GM18907 (cell line): ENCODE results near the gene RIIAD1.

Experiments
- ATAC-seq: cut with Tn5 transposase; IDR thresholded peaks from one replicate; pipeline ENCODE4 v1.9.1; 2021; ENCODE audit warnings: mild to moderate bottlenecking, moderate library complexity; ENCODE audit not compliant: unreplicated experiment

Gene RIIAD1

GRCh38 chr1:151710187-151710840 is 11.0 kb upstream of the RIIAD1 start:
- ATAC-seq, result no peak

DNA sequence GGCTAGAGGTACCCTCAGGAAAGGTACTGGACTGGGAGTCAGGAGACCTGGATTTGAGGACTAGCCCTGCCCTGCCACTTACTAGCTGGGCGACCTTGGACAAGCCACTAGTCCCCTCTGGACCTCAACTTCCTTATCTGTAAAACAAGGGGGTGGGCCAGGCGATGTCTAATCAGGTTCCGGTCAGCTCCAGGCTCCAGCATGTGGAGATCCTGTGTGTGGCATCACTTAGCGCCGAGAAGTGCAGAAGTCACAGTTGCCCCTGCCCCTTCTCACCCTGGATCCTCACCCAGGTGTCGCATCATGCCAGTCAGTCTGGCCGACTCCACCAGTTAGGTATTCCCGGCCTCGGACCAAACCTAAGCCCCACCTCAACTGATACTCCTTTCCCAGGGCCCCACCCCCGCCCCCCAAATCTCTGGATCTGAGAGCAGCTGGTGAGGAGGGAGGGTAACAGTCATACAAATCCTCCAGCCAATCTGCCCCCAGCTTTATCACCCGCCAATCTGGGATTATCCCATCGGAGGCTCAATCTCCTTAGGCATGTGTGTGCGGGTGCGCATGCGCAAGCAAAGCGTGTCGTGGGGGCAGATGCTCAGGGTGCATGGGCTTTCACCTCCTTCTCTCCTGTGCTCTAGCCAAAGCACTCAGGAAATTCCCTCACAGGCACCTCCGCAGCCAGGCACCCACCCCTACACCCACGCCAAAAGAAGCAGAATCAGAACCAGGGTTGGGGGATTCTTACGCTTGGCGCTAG is 10.1 kb upstream of the RIIAD1 start:
- no peak for ATAC-seq

DNA sequence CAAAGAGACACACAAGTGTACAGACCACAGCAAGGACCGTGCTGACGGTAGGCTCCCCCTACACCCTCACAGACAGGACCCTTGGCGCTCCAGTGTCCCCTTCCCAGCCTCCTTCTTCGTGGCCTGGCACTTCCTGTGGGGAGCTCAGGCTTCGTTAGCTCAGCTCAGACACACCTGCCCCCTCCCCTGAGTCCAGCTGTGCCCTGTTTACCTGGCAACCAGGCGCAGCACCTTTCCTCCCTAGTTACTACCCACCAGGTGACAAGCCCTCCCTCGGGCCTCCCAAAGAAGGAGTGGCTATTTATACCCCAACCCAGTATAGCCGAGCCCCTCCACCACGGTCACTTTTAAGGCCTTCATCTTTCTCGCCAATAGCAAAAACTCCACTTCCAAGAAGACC is 9.4 kb upstream of the RIIAD1 start:
- ATAC-seq, result no peak

DNA sequence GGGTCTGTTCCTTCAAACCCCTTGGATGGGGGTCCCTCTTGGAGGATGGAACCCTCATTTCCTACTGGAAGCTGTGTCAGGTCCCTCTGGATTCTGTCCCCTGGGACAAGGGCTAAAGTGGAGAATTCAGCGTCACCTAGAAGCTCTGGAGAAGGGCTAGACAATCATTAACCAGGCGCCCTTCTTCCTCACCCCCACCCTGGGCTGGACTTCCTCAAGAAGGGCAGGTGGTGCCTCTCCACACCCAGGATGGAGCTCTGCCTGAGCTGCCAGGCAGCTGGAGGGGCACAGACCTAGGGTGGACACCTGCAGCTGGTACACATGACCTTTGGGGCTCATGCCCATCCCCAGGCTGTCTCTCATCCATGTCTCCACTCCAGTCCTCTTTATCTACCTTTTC is 8.3 kb upstream of the RIIAD1 start:
- no peak for ATAC-seq

GRCh38 chr1:151713874-151714273 is 7.4 kb upstream of the RIIAD1 start:
- no peak for ATAC-seq

DNA sequence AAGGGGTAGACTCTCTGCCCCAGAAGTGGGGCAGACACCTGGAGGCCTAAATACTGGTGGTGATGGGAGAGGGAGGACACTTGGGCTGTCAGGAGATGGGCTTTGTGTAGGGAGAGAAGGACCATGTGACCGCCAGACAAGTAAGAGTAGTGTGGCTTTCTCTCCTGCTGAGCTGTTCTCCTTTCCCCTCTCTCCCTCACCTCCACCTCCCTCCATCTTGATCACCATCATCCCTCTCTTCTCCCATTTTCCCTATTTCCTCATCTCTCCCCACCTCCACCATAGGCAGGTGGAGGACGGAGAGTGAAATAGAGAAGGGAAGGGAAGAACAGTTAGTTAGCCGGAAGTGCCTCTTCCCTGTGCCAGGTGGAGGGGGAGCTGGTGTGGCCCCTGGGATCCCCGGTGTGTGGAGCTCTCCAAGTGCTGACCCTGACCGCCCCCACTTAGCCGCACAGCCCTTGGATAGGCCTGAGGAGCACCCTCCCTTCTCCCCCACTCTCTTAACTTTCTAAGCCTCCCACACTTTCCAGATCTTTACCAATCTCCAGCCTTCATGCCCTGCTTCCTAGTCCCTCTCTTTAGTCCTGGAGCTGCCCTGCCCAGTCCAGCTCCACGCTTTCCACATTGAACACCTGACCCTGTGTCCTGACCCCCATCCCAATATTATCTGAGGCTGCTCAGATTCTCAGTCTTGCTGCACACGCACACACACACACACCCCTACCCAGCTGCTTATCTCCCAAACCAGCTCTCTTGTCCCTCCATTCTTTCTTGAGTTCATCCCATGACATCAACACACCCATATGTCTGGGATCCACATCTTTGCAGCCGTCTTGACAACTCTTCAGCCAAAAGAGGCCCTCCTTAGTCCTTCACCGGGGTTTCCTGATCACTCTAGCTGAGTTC is 6.2 kb upstream of the RIIAD1 start:
- no peak for ATAC-seq

DNA sequence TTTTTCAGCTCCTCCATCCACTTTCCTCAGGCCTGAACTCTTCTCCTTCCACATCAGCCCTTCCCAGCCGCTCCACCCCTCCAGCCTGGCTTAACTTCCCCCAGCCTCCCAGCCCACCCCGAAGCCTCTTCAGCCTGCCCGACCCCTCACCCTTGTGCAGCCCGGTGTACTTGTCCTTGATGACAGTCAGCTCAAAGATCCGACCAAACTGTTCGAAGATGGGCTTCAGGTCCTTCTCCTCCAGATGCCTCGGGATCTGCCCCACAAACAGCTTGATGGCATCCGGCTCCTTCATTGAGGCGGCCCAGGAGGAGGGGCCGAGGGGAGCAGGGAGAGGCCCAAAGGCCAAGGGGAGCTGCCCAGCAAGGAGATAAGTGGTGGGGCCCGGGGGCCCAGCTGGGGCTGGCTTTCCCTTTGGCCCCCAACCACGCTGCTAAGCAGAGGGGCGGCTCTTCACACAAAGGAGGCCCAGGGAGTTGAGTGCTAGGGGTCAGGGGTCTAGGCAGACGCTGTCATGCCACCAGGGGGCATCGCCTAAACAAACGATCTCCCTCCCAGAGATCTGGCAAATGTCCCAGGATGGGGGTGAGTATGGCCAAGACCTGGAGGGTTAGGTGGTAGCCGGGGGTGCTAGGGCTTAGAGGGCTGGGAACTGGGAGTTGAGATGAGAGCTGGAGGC is 5.5 kb upstream of the RIIAD1 start:
- no peak for ATAC-seq

DNA sequence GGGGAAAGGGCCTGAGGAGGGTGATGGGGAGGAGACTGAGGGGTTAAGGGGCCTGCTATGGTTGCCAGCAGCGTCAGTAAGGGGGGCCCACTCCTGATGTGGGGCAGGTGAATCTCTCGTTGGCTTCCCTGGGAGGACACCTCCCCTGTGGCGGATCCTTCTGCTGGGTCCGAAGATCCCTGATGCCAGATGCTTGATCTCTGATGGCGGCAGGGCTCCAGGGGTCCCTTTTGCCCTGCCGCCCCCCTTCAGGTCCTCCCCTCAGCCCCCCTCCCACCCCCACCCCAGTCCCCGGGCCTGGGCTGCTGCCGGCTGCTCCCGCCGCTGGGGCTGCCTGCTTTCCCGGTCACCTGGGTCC is 4.9 kb upstream of the RIIAD1 start:
- ATAC-seq, result no peak

- no peak for ATAC-seq
These were observed 4.3 kb upstream of the RIIAD1 start, which contains the start of gene CELF3 for GRCh38 chr1:151716771-151717631. Gene CELF3 (minus strand): TSS chr1:151716803. CDS start chr1:151716020, 783 bp downstream.

GRCh38 chr1:151718011-151718431 is 3.3 kb upstream of the RIIAD1 start:
- ATAC-seq, result no peak

- ATAC-seq, result no peak
These were observed 2.7 kb upstream of the RIIAD1 start for GRCh38 chr1:151718666-151719065.

DNA sequence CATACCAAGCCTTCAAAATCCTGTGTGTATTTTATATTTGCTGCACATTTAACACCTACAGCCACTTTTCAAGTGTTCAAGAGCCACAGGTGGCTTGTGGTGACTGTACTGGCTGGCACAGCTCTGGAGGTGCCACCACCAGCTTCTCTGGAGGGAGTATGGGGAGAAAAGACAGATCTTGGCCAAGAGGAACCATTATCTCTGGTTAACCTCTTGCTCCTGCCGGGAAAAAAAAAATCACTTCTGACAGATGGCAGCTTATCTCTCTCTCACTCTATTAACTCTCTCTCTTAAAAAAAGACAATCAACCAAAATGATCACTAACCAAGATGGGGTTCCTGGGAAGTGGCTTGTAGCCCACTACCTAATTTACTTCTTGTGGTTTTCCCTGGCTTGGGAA is 1.2 kb upstream of the RIIAD1 start:
- ATAC-seq, result no peak

DNA sequence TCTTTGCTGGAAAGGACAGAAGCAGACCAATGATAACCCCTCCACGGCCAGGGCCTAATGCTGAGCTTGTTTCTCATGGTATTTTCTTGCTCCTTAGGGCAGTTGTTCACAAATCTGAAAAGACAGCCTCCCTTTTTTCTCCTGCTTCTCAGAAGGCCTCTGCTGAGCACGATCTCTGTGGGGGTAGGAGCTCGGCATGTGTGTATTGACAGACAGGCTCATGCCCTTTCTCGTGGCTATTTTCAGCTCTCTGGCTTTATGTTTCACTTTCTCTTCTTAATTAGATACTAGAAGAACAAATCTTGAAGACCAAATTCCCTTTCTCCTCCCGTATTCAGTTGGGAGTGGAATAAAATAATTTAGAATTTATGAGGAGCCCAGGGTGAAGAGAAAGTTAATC is 768 bp upstream of the RIIAD1 start:
- ATAC-seq, result no peak

DNA sequence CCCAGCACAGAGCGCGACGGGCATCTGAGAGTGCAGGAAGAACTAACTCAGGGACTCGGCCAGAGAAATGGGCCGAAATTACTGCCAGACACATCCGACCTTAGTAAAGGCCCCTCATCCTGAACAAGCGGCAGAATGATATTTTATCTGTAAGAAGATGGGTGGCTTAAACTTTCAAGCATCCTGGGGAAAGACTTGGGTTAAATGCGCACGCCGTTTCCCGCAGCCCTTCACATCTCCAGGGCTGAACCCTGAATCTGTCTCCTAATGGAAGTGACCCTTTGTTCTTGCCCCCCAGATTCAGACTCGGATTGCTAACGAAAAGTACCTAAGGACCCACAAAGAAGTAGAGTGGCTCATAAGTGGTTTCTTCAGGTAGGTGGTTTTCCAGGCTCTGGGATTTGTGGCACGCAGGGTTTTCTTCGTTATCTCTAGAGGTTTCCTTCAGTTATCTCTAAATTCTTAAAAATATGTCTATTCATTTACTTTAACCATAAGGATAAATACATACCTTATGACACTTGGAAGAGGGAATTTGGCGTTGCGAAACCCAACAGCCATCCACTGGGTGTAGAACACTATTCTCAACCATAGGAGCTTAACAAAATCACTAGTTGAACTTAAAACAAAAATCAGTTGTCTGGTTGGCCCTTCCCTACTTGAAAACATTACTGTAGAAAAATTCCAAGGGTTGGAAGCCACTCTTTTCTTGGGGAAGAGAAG is 627 bp downstream of the RIIAD1 start:
- no peak for ATAC-seq

DNA sequence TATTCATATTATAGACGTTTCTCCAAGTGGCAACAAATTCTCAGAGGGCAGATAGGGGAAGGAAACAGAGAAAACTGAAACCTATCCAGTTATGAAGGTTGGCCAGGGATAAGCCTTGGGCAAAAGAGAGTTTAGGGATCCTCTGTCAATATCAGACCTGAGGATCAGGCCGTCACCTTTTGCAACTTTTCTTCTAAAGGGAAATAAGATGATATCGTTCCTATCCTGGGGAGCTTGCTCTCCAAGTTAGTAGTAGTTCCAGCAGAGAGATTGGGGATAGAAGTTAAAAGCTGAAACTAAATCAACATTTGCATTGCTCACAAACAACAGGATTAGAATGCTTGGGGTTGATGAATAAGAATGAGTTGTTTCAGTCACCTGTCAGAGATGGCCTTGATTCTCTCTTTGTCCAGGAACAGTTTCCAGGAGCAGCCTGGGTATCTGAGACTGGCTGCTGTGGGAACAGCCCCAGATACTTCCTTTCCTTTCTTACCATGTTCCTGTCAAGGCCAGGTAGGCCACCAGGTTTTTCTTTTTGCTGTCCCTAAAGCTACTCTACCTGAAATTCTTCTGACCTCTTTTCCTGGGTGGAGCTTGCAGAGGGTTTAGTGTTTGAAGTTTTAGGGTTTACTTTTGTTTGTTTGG is 2.5 kb downstream of the RIIAD1 start:
- ATAC-seq, result no peak

- ATAC-seq, result no peak
These were observed 7.1 kb downstream of the RIIAD1 start for GRCh38 chr1:151728151-151729054.

DNA sequence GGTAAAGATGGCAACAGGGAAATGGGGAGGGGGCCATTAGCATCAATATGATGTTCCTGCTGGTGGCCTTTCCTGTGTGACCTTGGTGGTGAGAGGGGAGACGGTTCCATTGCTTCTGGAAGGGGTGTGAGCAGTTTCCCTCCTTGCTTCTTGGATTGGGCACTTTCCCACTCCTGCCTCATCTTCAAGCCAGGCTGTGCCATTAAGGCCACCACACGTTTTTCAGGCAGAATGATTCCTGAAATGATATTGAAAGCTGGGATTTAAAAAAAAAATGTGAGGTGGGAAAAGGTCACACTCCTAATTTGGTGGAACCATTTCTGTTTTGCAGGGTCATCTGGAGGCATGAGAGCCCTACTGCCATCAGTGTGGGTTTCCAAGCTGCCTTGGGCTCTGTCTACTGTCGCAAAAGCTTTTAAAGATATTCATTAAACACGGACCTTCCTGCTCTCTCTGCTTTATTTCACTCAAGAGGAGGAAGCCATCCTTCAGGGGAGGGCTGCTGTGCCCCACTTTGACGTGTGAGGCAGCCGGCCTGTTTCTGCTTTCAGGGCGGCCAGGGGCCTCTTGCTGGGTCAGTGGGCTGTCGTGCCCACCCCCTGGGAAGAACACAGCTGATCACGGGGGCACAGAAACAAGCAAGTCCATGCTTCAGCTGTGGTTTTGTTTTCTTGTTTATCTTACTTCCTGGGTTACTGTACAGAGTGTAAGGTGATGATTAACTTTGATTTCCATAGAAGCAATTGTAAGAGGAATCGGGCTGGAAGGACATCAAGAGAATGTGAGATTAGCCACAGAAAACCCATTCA is 8.0 kb downstream of the RIIAD1 start:
- ATAC-seq, result no peak
